RCC 7860 (cell line): ENCODE results near the gene RARB.
A peak's percentile ranks its signal among the peaks of the same experiment; 100 is the strongest.

Experiments
- DNase-seq: peaks from one replicate; pipeline ENCODE4 v3.0.0-alpha.2; 2015; ENCODE audit warnings: low spot score
- FAIRE-seq: peaks from 2 replicates; lab custom pipeline; 2012; peaks lifted over from hg19 to GRCh38; lab: Jason Lieb, UNC

Gene RARB

DNA sequence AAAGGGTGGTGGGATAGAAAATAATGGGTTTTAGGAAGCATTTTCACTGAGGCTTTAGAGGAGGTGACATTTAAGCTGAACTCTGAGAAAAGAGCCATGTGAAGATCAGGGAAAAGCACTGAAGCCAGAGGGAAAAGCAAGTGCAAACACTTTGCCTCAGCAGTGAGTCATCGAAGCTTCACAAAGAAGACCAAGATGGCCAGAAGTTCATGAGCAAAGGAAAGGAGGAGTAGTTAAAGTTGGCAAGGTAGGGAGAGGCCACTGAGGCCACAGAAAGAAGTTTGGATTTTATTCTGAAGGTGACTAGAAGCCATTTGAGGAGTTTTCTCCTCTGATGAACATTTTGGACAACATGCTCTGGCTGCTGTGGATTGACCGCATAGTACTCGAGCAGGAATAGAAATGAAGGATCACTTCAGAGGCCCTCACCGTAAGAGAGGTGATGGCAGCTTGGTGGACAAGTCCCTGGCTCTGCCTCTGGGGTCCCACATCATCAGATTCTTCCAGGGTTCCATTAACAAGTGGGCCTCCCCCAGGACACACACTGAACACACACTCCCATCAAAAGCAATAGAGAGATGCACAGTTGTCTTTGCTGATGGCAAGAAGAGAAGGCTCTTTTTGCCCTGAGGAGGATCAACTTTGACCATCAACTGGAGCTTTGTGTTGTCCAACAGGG lies 161.2 kb downstream of the RARB start:
- no peak for DNase-seq
- no peak for FAIRE-seq

- FAIRE-seq: no peak
- DNase-seq: no peak
Observed at GRCh38 chr3:25589783-25590258, 161.8 kb downstream of the RARB start.

- FAIRE-seq (peak; percentile 71), DNase-seq (peak; percentile 81)
Observed at GRCh38 chr3:25592510-25592968, 164.5 kb downstream of the RARB start.

GRCh38 chr3:25593001-25593400 lies 164.9 kb downstream of the RARB start:
- FAIRE-seq (no peak), DNase-seq (no peak)

DNA sequence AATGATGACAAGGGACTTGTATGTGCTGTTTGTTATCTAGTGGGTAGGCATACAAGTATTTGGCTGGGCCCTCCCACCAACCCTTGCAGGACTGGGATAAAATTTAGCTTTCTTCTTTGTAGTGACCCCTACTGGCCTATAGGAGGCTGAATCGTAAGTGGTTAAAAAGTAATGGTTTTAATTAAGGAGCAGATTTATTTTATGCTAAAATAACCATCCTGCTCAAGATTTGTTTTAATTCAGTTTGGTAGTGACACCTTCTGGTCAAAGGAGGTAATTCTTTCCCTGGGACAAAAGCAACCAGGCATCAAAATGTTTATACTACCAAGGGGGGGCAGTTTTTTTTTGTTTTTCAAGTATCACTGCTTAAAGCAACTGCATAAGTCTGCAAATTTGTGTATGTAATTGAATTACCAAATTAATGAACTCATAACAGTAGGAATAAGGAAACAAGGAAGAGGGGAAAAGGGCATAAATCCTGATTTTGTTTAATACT lies 166.0 kb downstream of the RARB start:
- peak; percentile 20 for DNase-seq
- peak; percentile 52 for FAIRE-seq

- FAIRE-seq: no peak
- no peak for DNase-seq
Observed at GRCh38 chr3:25597535-25598101, 169.6 kb downstream of the RARB start.

- no peak for DNase-seq
- no peak for FAIRE-seq
Observed at GRCh38 chr3:25603703-25604102, 175.6 kb downstream of the RARB start.

- DNase-seq (peak; percentile 80), FAIRE-seq (peak; percentile 97)
Observed at GRCh38 chr3:25604107-25604805, 176.2 kb downstream of the RARB start.

- no peak for DNase-seq
- FAIRE-seq: no peak
Observed at GRCh38 chr3:25610167-25610566, 182.1 kb downstream of the RARB start.

DNA sequence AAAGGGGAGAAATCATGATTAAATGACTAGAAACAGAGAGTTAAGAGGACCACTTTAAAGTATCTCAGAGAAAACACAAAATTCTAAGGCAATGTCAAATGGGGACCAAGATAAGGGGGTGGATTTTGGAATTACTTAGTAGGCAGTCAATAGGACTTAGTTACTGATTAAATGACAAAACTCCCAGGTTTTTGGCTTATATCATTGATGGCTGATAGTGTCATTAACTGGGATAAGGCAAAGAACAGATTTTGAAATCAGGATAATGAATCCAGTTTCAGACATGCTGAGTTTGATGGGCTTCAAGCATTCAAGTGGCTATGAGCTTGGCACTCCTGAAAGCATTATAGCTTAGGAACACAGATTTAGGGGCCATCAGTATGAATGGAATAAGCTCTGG lies 182.7 kb downstream of the RARB start:
- no peak for FAIRE-seq
- DNase-seq: no peak

- no peak for DNase-seq
- no peak for FAIRE-seq
Observed at GRCh38 chr3:25611193-25611592, 183.1 kb downstream of the RARB start.

DNA sequence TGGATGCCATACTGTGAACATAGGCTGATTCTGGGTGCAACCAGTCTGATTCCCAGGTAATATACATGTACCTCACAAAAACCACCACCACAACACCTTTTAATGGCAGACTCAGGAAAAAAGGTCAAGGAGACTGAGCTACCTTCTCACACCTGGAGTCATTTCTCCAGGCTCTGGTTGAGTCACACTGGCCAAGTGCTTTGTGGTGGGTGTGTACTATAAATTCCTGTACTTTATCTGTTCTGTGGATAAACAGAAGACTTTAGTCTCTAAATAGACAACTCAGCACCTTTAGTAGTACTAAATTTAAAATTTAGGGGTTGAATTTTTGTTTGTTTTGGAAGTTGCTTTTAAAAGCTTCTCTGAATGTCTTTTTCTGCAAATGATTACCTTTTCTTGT lies 190.0 kb downstream of the RARB start:
- DNase-seq: no peak
- FAIRE-seq: no peak

- DNase-seq: no peak
- no peak for FAIRE-seq
Observed at GRCh38 chr3:25619382-25619781, 191.3 kb downstream of the RARB start.

DNA sequence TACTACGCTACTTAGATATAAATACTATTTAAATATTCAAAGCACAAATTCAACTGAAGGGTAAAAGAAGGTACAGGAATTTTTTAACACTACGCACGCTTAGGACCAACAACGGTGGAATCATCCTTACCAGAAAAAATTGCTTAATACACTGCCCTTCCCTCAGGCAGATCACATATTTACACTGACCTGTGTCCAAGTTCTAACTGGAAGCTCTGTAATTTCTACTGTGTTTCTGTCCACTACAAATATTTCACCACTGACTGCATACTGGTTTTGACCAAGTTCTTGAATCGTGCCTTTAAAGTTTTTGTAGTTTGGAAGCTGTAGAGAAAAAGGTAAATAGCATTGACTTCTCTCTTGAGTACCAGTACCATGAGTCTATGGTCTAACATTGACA lies 192.4 kb downstream of the RARB start:
- no peak for FAIRE-seq

GRCh38 chr3:25621087-25621486 lies 193.0 kb downstream of the RARB start:
- DNase-seq (no peak), FAIRE-seq (no peak)

More for the DNA sequence above, 192.4 kb downstream of the RARB start:
- no peak for DNase-seq

DNA sequence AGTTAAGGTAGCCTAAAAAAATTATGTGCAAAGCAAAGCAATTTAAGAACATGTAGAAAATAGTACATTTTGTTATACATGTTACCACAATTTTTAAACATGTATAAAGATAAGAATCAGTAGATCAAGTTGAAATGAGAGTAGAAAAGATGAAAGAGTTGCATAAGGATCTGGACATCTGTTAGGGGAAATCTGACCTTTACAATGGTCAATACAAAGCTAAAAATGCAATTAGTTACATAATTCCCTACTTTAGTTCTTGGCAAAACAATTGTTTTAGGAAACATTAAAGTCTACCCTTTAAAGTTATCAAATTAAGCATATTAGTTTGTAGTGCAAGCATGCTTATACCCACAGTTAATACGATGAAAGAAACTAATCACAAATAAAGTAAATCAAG lies 203.9 kb downstream of the RARB start:
- no peak for FAIRE-seq

GRCh38 chr3:25633919-25634318 lies 205.9 kb downstream of the RARB start:
- FAIRE-seq (no peak), DNase-seq (no peak)

More for the DNA sequence above, 203.9 kb downstream of the RARB start:
- no peak for DNase-seq

GRCh38 chr3:25635038-25635437 lies 207.0 kb downstream of the RARB start:
- no peak for FAIRE-seq
- no peak for DNase-seq
